K562 (cell line): ENCODE results near the gene VENTX. TPM values are rescaled to one million over a fixed set of nuclear protein-coding genes. Genes with fewer than 3 reads are reported as not detected.
A peak's percentile ranks its signal among the peaks of the same experiment; 100 is the strongest.

ENCODE experiments used
- ETV5 ChIP-seq: sonication (generic); formaldehyde crosslinking; IDR thresholded peaks from 2 replicates; pipeline ENCODE4 v1.4.0; 2020; ENCODE audit warnings: low read depth, mild to moderate bottlenecking, missing genetic modification reagents
- FOXP1 ChIP-seq: sonication (generic); formaldehyde crosslinking; IDR thresholded peaks from 2 replicates; pipeline ENCODE4 v1.8.0; 2022; ENCODE audit warnings: mild to moderate bottlenecking, missing genetic modification reagents
- GATAD2B ChIP-seq: fragments of 450-650 bp; IDR thresholded peaks from 2 replicates; pipeline ENCODE4 v1.6.1; 2017; ENCODE audit warnings: mild to moderate bottlenecking, borderline replicate concordance
- JUNB ChIP-seq: fragments of 450-650 bp; formaldehyde crosslinking; conservative IDR thresholded peaks from 2 replicates; pipeline ENCODE4 v1.4.0; 2020; ENCODE audit warnings: mild to moderate bottlenecking
- POU5F1 ChIP-seq: fragments of 150-350 bp; IDR thresholded peaks from 2 replicates; pipeline ENCODE4 v1.6.1; 2014; ENCODE audit warnings: borderline replicate concordance, low read length, low read depth, mild to moderate bottlenecking; ENCODE audit not compliant: partially characterized antibody
- SAP30 ChIP-seq: fragments of 200-600 bp; sonication (generic); IDR thresholded peaks from 2 replicates; pipeline ENCODE4 v1.6.1; 2012; ENCODE audit warnings: borderline replicate concordance, low read depth, mild to moderate bottlenecking, moderate library complexity, low read length, control low read depth, inconsistent platforms; ENCODE audit not compliant: insufficient read depth, poor library complexity, severe bottlenecking
- SPI1 ChIP-seq: IDR thresholded peaks from 2 replicates; pipeline ENCODE4 v1.6.1; 2011; ENCODE audit warnings: low read depth, low read length, control low read depth, borderline replicate concordance
- ZBTB7A ChIP-seq: IDR thresholded peaks from 2 replicates; pipeline ENCODE4 v1.6.1; 2011; ENCODE audit warnings: low read depth, mild to moderate bottlenecking, low read length, moderate library complexity, borderline replicate concordance; ENCODE audit not compliant: control insufficient read depth
- ZNF12 ChIP-seq: sonication (generic); formaldehyde crosslinking; IDR thresholded peaks from 2 replicates; pipeline ENCODE4 v1.4.0; 2020; ENCODE audit warnings: mild to moderate bottlenecking, missing genetic modification reagents
- polyA plus RNA-seq, 8 experiments: library from polyadenylated mRNA; depleted of rRNA in 4 of 8; stranded (reverse) in 5 of 8; unstranded in 3 of 8; fragments of >200 nt; fragmentation: Nextera tagmentation in 2 of 8; fragmentation: Illumina TruSeq in 1 of 8; extraction: Ambion mirVana in 2 of 8; extraction: Trizol in 1 of 8; gene quantifications; 2 replicates each; pipeline versions ENCODE4 v1.2.1 to v1.2.3, GENCODE V29; 2011 to 2014; ENCODE audit warnings: inconsistent platforms in 1 of 8, missing spikeins in 1 of 8
- total RNA-seq, 7 experiments: library from RNA; depleted of rRNA in 6 of 7; stranded (reverse); fragments of >200 nt in 6 of 7; fragmentation: Illumina TruSeq in 2 of 7; extraction: Trizol in 2 of 7; gene quantifications; 2 replicates each; pipeline versions ENCODE4 v1.2.1 to v1.2.3, GENCODE V29; 2011 to 2021; ENCODE audit warnings: low replicate concordance in 1 of 7
- TF ChIP-seq, protein P1 (sequence below), 3 experiments: IDR thresholded peaks in 2 of 3; conservative IDR thresholded peaks in 1 of 3; 2 replicates each; pipeline ENCODE4 v1.5.1; 2011 to 2012; ENCODE audit warnings: low read length in 3 of 3, mild to moderate bottlenecking in 3 of 3, control low read depth in 2 of 3, improper control_type of control experiment in 1 of 3, inconsistent platforms in 1 of 3, low read depth in 1 of 3, mixed read lengths in 1 of 3, moderate library complexity in 1 of 3; ENCODE audit not compliant: insufficient read depth in 2 of 3

VENTX gene
- total and polyA plus RNA-seq, 9 of the 15 experiments (the other 6 are each of a cell fraction or from before 2014, with no cell fraction given), result 0.07 to 0.70 (median 0.20) TPM; not detected in 1

DNA sequence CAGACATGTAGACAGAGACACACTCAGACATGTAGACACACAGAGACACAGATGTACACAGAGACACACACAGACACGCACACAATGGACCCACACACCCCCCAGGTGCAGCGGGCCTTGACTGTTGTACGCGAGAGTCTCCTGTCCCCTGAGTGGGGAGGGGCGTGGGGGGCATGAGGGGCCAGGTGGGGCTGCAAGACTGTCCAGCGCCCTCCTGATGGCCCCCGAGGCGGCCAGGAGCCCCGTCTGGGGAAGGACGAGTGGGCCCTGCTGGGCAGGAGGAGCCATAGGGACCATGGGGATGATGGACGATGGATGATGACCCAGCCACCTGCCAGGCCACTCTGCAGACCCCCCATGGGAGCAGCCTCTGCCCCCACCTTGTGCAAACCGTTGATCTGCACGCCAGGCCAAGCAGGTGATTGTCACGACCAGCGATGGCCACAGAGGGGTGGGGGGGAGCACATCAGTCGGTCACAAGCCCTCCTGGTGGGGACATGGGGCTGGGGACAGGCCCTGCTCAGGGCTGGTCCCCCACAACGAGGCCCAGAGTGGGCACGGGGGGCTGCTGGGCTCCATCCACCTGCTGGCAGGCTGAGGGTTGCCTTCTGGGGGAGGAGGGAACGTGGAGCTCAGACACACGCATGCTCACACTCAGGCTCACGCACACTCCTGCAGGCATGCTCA is 11.6 kb downstream of the VENTX start (continued):
- TF ChIP-seq JUNB (CRISPR knock-in tag), result no peak
- no peak for TF ChIP-seq SAP30
- no peak for TF ChIP-seq GATAD2B
- TF ChIP-seq, protein P1, sequence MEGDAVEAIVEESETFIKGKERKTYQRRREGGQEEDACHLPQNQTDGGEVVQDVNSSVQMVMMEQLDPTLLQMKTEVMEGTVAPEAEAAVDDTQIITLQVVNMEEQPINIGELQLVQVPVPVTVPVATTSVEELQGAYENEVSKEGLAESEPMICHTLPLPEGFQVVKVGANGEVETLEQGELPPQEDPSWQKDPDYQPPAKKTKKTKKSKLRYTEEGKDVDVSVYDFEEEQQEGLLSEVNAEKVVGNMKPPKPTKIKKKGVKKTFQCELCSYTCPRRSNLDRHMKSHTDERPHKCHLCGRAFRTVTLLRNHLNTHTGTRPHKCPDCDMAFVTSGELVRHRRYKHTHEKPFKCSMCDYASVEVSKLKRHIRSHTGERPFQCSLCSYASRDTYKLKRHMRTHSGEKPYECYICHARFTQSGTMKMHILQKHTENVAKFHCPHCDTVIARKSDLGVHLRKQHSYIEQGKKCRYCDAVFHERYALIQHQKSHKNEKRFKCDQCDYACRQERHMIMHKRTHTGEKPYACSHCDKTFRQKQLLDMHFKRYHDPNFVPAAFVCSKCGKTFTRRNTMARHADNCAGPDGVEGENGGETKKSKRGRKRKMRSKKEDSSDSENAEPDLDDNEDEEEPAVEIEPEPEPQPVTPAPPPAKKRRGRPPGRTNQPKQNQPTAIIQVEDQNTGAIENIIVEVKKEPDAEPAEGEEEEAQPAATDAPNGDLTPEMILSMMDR (IDR thresholded peaks at IDR 0.05 in 2 of 3, conservative IDR thresholded peaks at IDR 0.05 in 1 of 3; ENCODE audit: insufficient read depth in 2 of 3, low read depth in 1 of 3, low read length in 3 of 3), result peak in 1 of 3 experiments; percentile 25; a peak in 1 of 6 replicates
- no peak for TF ChIP-seq POU5F1
- no peak for TF ChIP-seq ZNF12
- TF ChIP-seq FOXP1 (CRISPR knock-in tag), result no peak
- TF ChIP-seq SPI1, result no peak
- peak; percentile 21; the same call in 1 of the 2 replicates for TF ChIP-seq ZBTB7A
- no peak for TF ChIP-seq ETV5 (CRISPR knock-in tag)
- TF ChIP-seq, all 486 proteins: peak for 4
